Measurements from ENCODE around the gene EHF. TPM values are rescaled to one million over a fixed set of nuclear protein-coding genes. Genes with fewer than 3 reads are reported as not detected.

The EHF gene
- total RNA-seq, 1 experiment from 2014 or later = 1.1 TPM

GRCh38 chr11:34626393-34626792 lies 5.5 kb downstream of the EHF start:
- no peak overlapping the region for H3K4me3 Mint-ChIP-seq (ENCODE audit: unreplicated experiment)
- intact Hi-C loops (cut with micrococcal nuclease) = no loop called here
- peaks cover 19% of the 10 kb centered on the region for H3K4me1 Mint-ChIP-seq (ENCODE audit: insufficient read depth, unreplicated experiment)
- TF ChIP-seq, protein P1, sequence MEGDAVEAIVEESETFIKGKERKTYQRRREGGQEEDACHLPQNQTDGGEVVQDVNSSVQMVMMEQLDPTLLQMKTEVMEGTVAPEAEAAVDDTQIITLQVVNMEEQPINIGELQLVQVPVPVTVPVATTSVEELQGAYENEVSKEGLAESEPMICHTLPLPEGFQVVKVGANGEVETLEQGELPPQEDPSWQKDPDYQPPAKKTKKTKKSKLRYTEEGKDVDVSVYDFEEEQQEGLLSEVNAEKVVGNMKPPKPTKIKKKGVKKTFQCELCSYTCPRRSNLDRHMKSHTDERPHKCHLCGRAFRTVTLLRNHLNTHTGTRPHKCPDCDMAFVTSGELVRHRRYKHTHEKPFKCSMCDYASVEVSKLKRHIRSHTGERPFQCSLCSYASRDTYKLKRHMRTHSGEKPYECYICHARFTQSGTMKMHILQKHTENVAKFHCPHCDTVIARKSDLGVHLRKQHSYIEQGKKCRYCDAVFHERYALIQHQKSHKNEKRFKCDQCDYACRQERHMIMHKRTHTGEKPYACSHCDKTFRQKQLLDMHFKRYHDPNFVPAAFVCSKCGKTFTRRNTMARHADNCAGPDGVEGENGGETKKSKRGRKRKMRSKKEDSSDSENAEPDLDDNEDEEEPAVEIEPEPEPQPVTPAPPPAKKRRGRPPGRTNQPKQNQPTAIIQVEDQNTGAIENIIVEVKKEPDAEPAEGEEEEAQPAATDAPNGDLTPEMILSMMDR (IDR thresholded peaks at IDR 0.05; ENCODE audit: unreplicated experiment) = no peak
- no peaks in the 10 kb centered on the region for H3K9me3 Mint-ChIP-seq (ENCODE audit: unreplicated experiment)
- no peak for DNase-seq (ENCODE audit: unreplicated experiment)
- no peak overlapping the region for H3K27ac Mint-ChIP-seq (ENCODE audit: low read depth, unreplicated experiment)
- H3K27me3 Mint-ChIP-seq (ENCODE audit: insufficient read depth, unreplicated experiment) = no peaks in the 10 kb centered on the region
- no peaks in the 10 kb centered on the region for H3K36me3 Mint-ChIP-seq (ENCODE audit: insufficient read depth, unreplicated experiment)
- no TSS peak for BruUV-seq (replicated peaks)
- ChIA-PET POLR2A (interaction anchor here (0.7 to 1.3 kb wide), 4 partner anchors 12 to 121 kb away, joined by 3 read pairs; no protein-coding TSS in a partner anchor), CTCF (interaction anchor here (0.7 kb wide), 2 partner anchors 41 to 285 kb away, joined by 3 to 4 read pairs; no protein-coding TSS in a partner anchor)

DNA sequence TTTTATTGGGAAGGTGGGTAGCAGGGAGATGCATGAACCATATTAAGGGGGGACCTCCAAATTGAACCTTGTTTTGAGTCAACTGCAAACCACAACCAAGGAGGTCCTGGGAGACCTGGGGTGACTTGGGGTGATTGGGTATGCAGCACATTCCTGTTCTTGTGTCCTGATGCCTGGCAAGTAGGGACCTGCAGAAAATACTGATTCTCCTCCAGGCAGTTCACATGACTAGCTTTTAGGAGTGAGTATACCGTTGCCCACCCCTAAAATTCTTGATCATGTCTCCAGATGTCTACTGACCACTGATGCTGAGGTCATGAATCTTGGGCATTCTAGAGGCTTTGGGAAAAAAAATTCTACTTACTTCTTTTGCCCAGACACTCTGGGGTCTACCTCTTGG lies 6.3 kb downstream of the EHF start:
- no peak for DNase-seq (ENCODE audit: unreplicated experiment)
- peaks cover 13% of the 10 kb centered on the region for H3K4me1 Mint-ChIP-seq (ENCODE audit: insufficient read depth, unreplicated experiment)
- ChIA-PET POLR2A (interaction anchor here (0.6 to 1.3 kb wide), 5 partner anchors 10 to 31 kb away, joined by 3 read pairs; no protein-coding TSS in a partner anchor), CTCF (interaction anchor here (0.7 kb wide), 1 partner anchor 284 kb away, joined by 3 read pairs; no protein-coding TSS in a partner anchor)
- intact Hi-C loops (cut with micrococcal nuclease) = no loop called here
- TF ChIP-seq, protein P1 (IDR thresholded peaks at IDR 0.05; ENCODE audit: unreplicated experiment) = no peak
- no peaks in the 10 kb centered on the region for H3K9me3 Mint-ChIP-seq (ENCODE audit: unreplicated experiment)
- H3K27me3 Mint-ChIP-seq (ENCODE audit: insufficient read depth, unreplicated experiment) = no peaks in the 10 kb centered on the region
- no peak overlapping the region for H3K27ac Mint-ChIP-seq (ENCODE audit: low read depth, unreplicated experiment)
- H3K36me3 Mint-ChIP-seq (ENCODE audit: insufficient read depth, unreplicated experiment) = no peaks in the 10 kb centered on the region
- no TSS peak for BruUV-seq (replicated peaks)
- no peak overlapping the region for H3K4me3 Mint-ChIP-seq (ENCODE audit: unreplicated experiment)

DNA sequence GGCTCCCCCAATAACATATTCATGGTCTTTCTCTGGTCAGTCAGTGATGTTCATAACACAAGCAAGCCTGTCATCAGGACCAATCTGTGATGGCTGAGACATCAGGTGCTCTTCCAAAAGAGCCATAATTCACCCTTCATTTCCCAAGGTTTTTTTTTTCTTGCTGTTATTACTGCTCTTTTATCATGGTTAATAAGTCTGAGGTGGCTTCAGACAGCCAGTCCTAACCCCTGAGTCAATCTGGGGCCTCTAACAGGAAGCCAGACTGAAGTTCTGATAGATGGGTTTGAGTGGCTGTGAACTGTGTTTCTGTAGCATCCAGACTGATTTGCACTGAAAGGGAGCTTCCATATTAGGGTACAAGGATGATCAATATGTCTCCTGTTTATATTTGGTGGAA lies 8.8 kb downstream of the EHF start:
- intact Hi-C loops (cut with micrococcal nuclease) = no loop called here
- no peaks in the 10 kb centered on the region for H3K9me3 Mint-ChIP-seq (ENCODE audit: unreplicated experiment)
- ChIA-PET POLR2A (interaction anchor here (0.6 to 1.4 kb wide), 2 partner anchors 11 to 249 kb away, joined by 3 read pairs; no protein-coding TSS in a partner anchor), CTCF (interaction anchor here (1.9 kb wide), 1 partner anchor 11 kb away, joined by 4 read pairs; no protein-coding TSS in a partner anchor)
- no peak overlapping the region for H3K27ac Mint-ChIP-seq (ENCODE audit: low read depth, unreplicated experiment)
- BruUV-seq (replicated peaks) = no TSS peak
- H3K4me3 Mint-ChIP-seq (ENCODE audit: unreplicated experiment) = no peak overlapping the region
- H3K27me3 Mint-ChIP-seq (ENCODE audit: insufficient read depth, unreplicated experiment) = no peaks in the 10 kb centered on the region
- DNase-seq (ENCODE audit: unreplicated experiment) = no peak
- TF ChIP-seq, protein P1 (IDR thresholded peaks at IDR 0.05; ENCODE audit: unreplicated experiment) = no peak
- H3K36me3 Mint-ChIP-seq (ENCODE audit: insufficient read depth, unreplicated experiment) = no peaks in the 10 kb centered on the region
- H3K4me1 Mint-ChIP-seq (ENCODE audit: insufficient read depth, unreplicated experiment) = peaks cover 34% of the 10 kb centered on the region

DNA sequence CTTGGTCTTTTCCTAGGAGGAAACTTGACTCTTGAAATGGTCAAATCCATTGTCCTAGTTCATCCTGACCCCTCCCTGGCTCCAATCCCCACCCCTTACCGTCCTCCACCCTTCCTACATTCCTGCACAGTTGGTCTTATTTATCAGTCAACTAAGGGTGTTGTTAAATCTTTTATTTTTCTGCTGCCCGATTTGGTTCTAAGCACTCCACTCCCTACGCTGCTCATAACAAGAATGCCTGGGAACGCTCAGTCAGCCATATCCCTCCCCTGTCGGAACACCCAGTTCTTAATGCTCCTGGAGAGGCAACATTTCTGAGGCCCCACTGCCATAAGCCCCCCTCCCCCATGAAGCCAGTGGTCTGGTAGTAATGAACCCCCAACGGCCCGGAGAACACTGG lies 9.7 kb downstream of the EHF start:
- peaks cover 34% of the 10 kb centered on the region for H3K4me1 Mint-ChIP-seq (ENCODE audit: insufficient read depth, unreplicated experiment)
- no peak overlapping the region for H3K27ac Mint-ChIP-seq (ENCODE audit: low read depth, unreplicated experiment)
- BruUV-seq (replicated peaks) = no TSS peak
- TF ChIP-seq, protein P1 (IDR thresholded peaks at IDR 0.05; ENCODE audit: unreplicated experiment) = no peak
- no peak for DNase-seq (ENCODE audit: unreplicated experiment)
- intact Hi-C loops (cut with micrococcal nuclease) = no loop called here
- H3K4me3 Mint-ChIP-seq (ENCODE audit: unreplicated experiment) = no peak overlapping the region
- CTCF ChIA-PET = interaction anchor here (1.9 kb wide), 1 partner anchor 10 kb away, joined by 4 read pairs; no protein-coding TSS in a partner anchor
- H3K9me3 Mint-ChIP-seq (ENCODE audit: unreplicated experiment) = no peaks in the 10 kb centered on the region
- H3K36me3 Mint-ChIP-seq (ENCODE audit: insufficient read depth, unreplicated experiment) = no peaks in the 10 kb centered on the region
- POLR2A ChIA-PET = no interaction called here
- H3K27me3 Mint-ChIP-seq (ENCODE audit: insufficient read depth, unreplicated experiment) = no peaks in the 10 kb centered on the region
